Upper lobe of left lung (tissue), 6 donors: Measurements from ENCODE around the gene ASB2. TPM values are rescaled to one million over a fixed set of nuclear protein-coding genes. Genes with fewer than 3 reads are reported as not detected.
A peak's percentile ranks its signal among the peaks of the same experiment; 100 is the strongest.

ENCODE experiments used
- ATAC-seq, 2 donors: fragments of 200-7000 bp; cut with Tn5 transposase; one replicate each; pipeline ENCODE4 v1.9.1; 2022; ENCODE audit warnings: mild to moderate bottlenecking in 2 of 2, moderate library complexity in 2 of 2; ENCODE audit not compliant: low FRiP score in 2 of 2
- DNase-seq, 2 donors: peaks; one replicate each; pipeline ENCODE4 v3.0.0-alpha.2; 2019 to 2020
- H3K27ac ChIP-seq, 4 donors: fragments of 200-600 bp; sonication (generic); one replicate each; pipeline ENCODE4 v1.5.1; 2016 to 2019
- H3K27me3 ChIP-seq, 4 donors: fragments of 200-600 bp; sonication (generic); one replicate each; pipeline ENCODE4 v1.5.1; 2017 to 2019
- H3K36me3 ChIP-seq, 4 donors: fragments of 200-600 bp; sonication (generic); one replicate each; pipeline ENCODE4 v1.5.1; 2016 to 2019
- H3K4me1 ChIP-seq, 4 donors: fragments of 200-600 bp; sonication (generic); one replicate each; pipeline ENCODE4 v1.5.1; 2018 to 2019
- H3K4me3 ChIP-seq, 4 donors: fragments of 200-600 bp; sonication (generic); one replicate each; pipeline ENCODE4 v1.5.1; 2017 to 2019; ENCODE audit warnings: mild to moderate bottlenecking in 2 of 4, moderate library complexity in 1 of 4
- H3K9me3 ChIP-seq, 4 donors: fragments of 200-600 bp; sonication (generic); one replicate each; pipeline ENCODE4 v1.5.1; 2018 to 2019
- EP300 ChIP-seq, 4 donors: sonication (generic); formaldehyde crosslinking; IDR thresholded peaks; one replicate each; pipeline ENCODE4 v1.5.1; 2017; ENCODE audit warnings: antibody characterized with exemption in 4 of 4, control low read depth in 2 of 4
- POLR2A ChIP-seq, 4 donors: fragments of 450-650 bp; IDR thresholded peaks; one replicate each; pipeline ENCODE4 v1.5.1; 2016 to 2017; ENCODE audit warnings: antibody characterized with exemption in 4 of 4, mild to moderate bottlenecking in 2 of 4
- POLR2AphosphoS5 ChIP-seq, 2 donors: sonication (generic); formaldehyde crosslinking; IDR thresholded peaks; one replicate each; pipeline ENCODE4 v1.5.1; 2017; ENCODE audit warnings: antibody characterized with exemption in 2 of 2
- WGBS, 2 donors: methylation state at CpG; one replicate each; pipeline ENCODE4 v1.1.5; 2017 to 2018; 5-methylcytosine and 5-hydroxymethylcytosine counted together
- total RNA-seq, 6 donors: library from RNA; depleted of rRNA in 4 of 6; stranded (reverse); fragments of >200 nt in 4 of 6; gene quantifications; one replicate each; pipeline versions ENCODE4 v1.1.0 to v1.2.1, GENCODE V29; 2016 to 2021
- TF ChIP-seq, protein P1 (sequence below), 6 experiments: fragments of 450-650 bp in 4 of 6; fragments of 200-600 bp in 2 of 6; sonication (generic) in 2 of 6; IDR thresholded peaks; one replicate each; pipeline ENCODE4 v1.5.1; 2016 to 2019; ENCODE audit warnings: antibody characterized with exemption in 6 of 6
- donor health status: DM: no; HTN: no; CAD: no; lungs with moderate emphysema.
- donor health status: DM: no; HTN: yes; CAD: no; lungs with severe emphysema.

The ASB2 gene
- total RNA-seq, 6 donors from 2014 or later: 0.76 to 2.2 (median 1.9) TPM; not detected in 1

DNA sequence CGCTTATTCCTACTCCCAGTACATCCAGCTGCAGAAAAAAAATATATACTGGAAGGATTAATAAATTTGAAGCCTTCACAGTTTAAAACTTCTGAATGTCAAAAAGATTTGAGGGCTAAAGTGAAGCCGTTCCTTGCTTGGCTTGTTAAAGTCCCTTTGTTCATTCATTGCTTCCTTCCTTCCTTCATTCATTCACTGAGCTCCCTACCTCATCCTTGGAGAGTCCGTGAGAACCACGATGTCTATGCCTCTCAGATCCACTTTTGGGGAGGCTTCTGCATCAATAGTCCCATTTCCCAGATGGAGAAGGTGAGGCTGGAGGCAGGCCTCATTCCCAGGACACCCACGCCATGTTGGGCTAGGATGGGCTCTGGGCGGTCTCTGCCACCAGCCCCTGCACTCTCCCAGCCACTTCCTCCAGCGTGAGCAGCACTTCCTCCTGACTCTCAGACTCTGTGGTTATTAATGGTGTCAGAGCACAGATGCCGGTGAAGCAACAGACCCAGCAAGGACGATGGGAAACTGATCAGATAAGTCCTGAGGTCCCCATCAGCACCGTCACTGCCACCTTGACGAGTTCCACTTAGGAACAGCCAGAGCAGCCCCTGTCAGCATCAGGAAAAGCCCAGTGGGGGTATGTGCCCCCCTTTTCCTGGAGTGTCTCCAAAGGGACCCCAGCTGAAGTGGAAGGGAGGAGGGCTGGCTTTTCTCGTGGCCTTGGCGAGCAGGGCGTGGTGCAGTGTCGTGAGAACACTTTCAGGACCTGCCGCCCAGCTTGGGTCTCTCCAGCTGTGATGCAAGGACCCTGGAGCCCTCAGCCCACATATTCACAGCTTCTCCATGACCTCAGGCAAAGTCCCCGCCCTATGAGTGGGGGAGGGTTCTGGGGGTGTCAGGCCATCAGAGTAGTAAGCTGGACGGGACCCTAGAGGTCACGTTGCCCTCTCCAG lies 21.2 kb downstream of the ASB2 start:
- TF ChIP-seq EP300 (IDR thresholded peaks at IDR 0.05) (no peak), POLR2AphosphoS5 (IDR thresholded peaks at IDR 0.05) (no peak), POLR2A (IDR thresholded peaks at IDR 0.05) (peak in 1 of 4 donors; percentile 20)
- TF ChIP-seq, protein P1, sequence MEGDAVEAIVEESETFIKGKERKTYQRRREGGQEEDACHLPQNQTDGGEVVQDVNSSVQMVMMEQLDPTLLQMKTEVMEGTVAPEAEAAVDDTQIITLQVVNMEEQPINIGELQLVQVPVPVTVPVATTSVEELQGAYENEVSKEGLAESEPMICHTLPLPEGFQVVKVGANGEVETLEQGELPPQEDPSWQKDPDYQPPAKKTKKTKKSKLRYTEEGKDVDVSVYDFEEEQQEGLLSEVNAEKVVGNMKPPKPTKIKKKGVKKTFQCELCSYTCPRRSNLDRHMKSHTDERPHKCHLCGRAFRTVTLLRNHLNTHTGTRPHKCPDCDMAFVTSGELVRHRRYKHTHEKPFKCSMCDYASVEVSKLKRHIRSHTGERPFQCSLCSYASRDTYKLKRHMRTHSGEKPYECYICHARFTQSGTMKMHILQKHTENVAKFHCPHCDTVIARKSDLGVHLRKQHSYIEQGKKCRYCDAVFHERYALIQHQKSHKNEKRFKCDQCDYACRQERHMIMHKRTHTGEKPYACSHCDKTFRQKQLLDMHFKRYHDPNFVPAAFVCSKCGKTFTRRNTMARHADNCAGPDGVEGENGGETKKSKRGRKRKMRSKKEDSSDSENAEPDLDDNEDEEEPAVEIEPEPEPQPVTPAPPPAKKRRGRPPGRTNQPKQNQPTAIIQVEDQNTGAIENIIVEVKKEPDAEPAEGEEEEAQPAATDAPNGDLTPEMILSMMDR (IDR thresholded peaks at IDR 0.05): no peak
- H3K9me3 ChIP-seq: no peaks in the 10 kb centered on the region
- H3K27ac ChIP-seq: peak overlapping the region; percentile 42 to 76 (median 50)
- H3K27me3 ChIP-seq: no peaks in the 10 kb centered on the region
- peaks cover 5 to 36% (median 30%) of the 10 kb centered on the region in 4 donors for H3K4me1 ChIP-seq
- ATAC-seq (peak in 1 of 2 donors; percentile 73), DNase-seq (peak in 1 of 2 donors; percentile 55)
- WGBS, 2 donors: 29 to 40% methylated on average over 16 to 19 of the region's 19 CpGs
- peak overlapping the region in 3 of 4 donors; percentile 12 to 27 (median 19) for H3K4me3 ChIP-seq
- no peaks in the 10 kb centered on the region for H3K36me3 ChIP-seq

DNA sequence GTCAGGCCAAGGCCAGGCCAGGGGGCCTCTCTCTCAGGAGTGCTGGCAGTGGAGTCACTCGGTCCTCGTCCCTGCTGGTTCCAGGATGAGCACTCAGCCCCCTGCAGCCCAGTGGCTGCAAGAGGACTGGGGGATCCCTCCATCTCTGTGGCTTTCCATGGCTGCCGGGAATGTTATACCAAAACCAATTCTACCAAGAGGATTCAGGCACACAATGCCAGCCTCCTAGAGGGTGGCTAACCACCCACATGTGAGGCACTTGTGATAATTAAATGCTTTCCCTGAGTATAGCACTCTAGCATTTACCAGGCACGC lies 21.9 kb downstream of the ASB2 start:
- TF ChIP-seq POLR2A (IDR thresholded peaks at IDR 0.05): no peak
- TF ChIP-seq, protein P1 (IDR thresholded peaks at IDR 0.05): no peak
- no peak for TF ChIP-seq EP300 (IDR thresholded peaks at IDR 0.05)
- Histone ChIP-seq H3K36me3 (no peaks in the 10 kb centered on the region), H3K4me3 (no peak overlapping the region), H3K9me3 (no peaks in the 10 kb centered on the region), H3K27me3 (no peaks in the 10 kb centered on the region), H3K27ac (peak overlapping the region in 1 of 4 donors; percentile 76), H3K4me1 (peaks cover 5 to 34% (median 23%) of the 10 kb centered on the region in 4 donors)
- DNase-seq: no peak
- no peak for ATAC-seq
- WGBS, 2 donors: 76 to 89% methylated on average over 3 to 4 of the region's 4 CpGs

DNA sequence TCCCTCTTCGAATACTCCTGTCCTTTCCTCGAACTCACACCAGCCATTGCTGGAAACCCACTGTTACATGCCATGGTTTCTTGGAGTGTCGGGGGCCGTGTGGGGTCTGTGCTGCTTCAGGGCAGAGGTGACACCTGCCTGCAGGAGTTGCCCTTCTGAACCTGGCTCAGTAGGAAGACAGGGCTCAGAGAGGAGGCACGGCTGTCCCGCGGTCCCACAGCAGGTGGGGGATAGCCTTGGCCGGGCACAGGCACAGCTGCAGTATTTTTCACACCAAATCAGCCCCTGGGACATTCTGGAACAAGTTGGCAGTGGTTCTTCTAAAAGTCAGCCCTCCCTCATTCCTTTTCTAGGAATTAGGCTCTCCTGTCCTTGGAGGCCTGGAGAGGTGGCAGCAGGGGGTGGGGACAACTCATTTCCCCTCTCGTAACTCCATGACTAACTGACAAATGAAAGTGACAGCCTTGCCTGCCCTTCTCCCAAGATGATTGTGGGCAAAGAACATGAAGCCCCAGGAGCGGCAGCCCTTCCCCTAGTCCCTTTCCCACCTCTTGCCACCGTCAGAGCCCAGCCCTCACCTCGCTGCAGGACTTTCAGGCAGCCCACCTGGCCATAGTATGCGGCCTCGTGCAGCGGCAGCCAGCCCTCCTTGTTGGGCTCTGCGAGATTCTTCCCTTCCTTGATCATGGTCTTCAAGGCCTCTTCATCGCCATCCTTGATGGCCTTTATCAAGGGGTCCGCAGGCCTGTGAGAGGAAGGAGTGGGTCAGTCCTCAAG lies 22.4 kb downstream of the ASB2 start:
- no peak overlapping the region for H3K4me3 ChIP-seq
- DNase-seq (no peak), ATAC-seq (no peak)
- peaks cover 5 to 29% (median 18%) of the 10 kb centered on the region in 4 donors for H3K4me1 ChIP-seq
- H3K9me3 ChIP-seq: no peaks in the 10 kb centered on the region
- TF ChIP-seq EP300 (IDR thresholded peaks at IDR 0.05): no peak
- TF ChIP-seq POLR2A (IDR thresholded peaks at IDR 0.05): no peak
- TF ChIP-seq, protein P1 (IDR thresholded peaks at IDR 0.05): no peak
- no peak for TF ChIP-seq POLR2AphosphoS5 (IDR thresholded peaks at IDR 0.05)
- no peaks in the 10 kb centered on the region for H3K36me3 ChIP-seq
- 84 to 88% methylated on average over 14 to 18 of the region's 18 CpGs for WGBS, 2 donors
- no peak overlapping the region for H3K27ac ChIP-seq
- H3K27me3 ChIP-seq: no peaks in the 10 kb centered on the region

DNA sequence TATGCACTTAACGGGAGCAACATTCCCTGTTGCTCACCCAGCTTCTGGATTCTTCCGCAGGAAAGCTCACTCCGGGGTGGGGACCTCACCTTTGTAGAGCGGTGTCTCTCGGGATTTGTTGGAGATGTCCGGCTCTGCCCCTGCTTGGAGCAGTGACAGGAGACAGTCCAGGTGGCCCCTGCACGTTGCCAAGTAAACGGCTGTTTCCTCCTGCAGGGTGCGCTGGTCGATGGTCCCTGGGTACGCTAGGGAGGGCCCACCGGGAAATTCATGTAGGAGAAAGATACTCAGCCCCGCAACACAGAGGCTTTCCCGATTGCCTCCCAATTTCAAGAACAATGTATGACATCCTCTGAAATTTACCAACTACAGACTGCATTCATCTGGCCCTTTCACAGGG lies 23.1 kb downstream of the ASB2 start:
- no peaks in the 10 kb centered on the region for H3K9me3 ChIP-seq
- TF ChIP-seq EP300 (IDR thresholded peaks at IDR 0.05) (no peak), POLR2AphosphoS5 (IDR thresholded peaks at IDR 0.05) (no peak), POLR2A (IDR thresholded peaks at IDR 0.05) (no peak)
- TF ChIP-seq, protein P1 (IDR thresholded peaks at IDR 0.05): no peak
- peaks cover 5 to 24% (median 17%) of the 10 kb centered on the region in 4 donors for H3K4me1 ChIP-seq
- 70 to 78% methylated on average over 14 of the region's 14 CpGs for WGBS, 2 donors
- no peak overlapping the region for H3K27ac ChIP-seq
- H3K36me3 ChIP-seq: no peaks in the 10 kb centered on the region
- H3K4me3 ChIP-seq: no peak overlapping the region
- no peak for ATAC-seq
- no peaks in the 10 kb centered on the region for H3K27me3 ChIP-seq
- DNase-seq: no peak
